H1 (cell line): ENCODE results near the gene HDC. TPM values are rescaled to one million over a fixed set of nuclear protein-coding genes. Genes with fewer than 3 reads are reported as not detected.

Source experiments
- RBBP5 ChIP-seq: IDR thresholded peaks from 2 replicates; pipeline ENCODE4 v1.7.1; 2012; ENCODE audit warnings: low read depth, mild to moderate bottlenecking, inconsistent platforms, low read length, moderate library complexity, borderline replicate concordance
- RFX5 ChIP-seq: IDR thresholded peaks from 2 replicates; pipeline ENCODE4 v1.6.1; 2011; ENCODE audit warnings: low read depth, low read length, improper control_type of control experiment, borderline replicate concordance
- polyA plus RNA-seq, 7 experiments: library from polyadenylated mRNA; depleted of rRNA in 3 of 7; stranded (reverse) in 5 of 7; unstranded in 2 of 7; fragments of >200 nt in 5 of 7; fragments of 200-250 nt in 2 of 7; gene quantifications; 1 replicate in 5 of 7; 2 replicates in 1 of 7; 4 replicates in 1 of 7; pipeline versions ENCODE4 v1.2.1 to v1.2.3, GENCODE V29; 2011 to 2013; ENCODE audit warnings: missing spikeins in 2 of 7, mixed read lengths in 2 of 7
- total RNA-seq: library from RNA; stranded (reverse); fragmentation: NEBNext Ultra II Directional; extraction: Animal tissue kit (Norgen Biotek cat#: 25700); gene quantifications from 2 replicates; pipeline ENCODE4 v1.2.1, GENCODE V29; 2021

The HDC gene
- total and polyA plus RNA-seq, 2 of the 8 experiments (the other 6 are each of a cell fraction or from before 2014, with no cell fraction given), result 0.20 to 0.22 TPM

DNA sequence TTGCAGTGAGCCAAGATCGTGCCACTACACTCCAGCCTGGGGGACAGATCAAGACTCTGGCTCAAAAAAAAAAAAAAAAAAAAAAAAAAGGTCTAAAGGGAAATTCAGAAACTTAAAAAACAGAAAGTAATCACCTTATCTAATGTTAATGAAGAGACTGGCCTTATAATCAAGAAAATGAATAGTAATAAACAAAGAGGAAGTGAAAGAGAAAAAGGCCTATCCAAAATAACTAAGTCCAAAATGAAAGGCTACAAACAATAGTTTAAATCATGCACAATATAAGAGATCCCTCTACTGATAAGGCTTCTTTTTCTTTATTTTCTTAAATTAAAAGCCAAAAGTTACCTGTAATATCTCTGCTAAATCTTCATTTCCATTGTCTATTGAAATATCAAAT, 37.1 kb upstream of the HDC start (continued):
- TF ChIP-seq RFX5 (no peak), RBBP5 (no peak)
